SU-DHL-6 (cell line): ENCODE data around the gene MARS1.
"Not testable (repeated sequence)": the region's sequence is repeated elsewhere in the genome, so short reads cannot be mapped to it uniquely, and the experiment has no call there.

ENCODE experiments used
- H2AFZ ChIP-seq: fragments of 200-600 bp; sonication (generic); 2 replicates; pipeline ENCODE4 v1.6.1; 2014; ENCODE audit warnings: low read depth, mild to moderate bottlenecking, moderate library complexity, mixed read lengths, antibody characterized with exemption, low read length; ENCODE audit not compliant: severe bottlenecking
- H3F3A ChIP-seq: fragments of 200-600 bp; shearing (Covaris generic); 2 replicates; pipeline ENCODE4 v1.6.0; 2016; ENCODE audit warnings: antibody characterized with exemption, mild to moderate bottlenecking; ENCODE audit not compliant: insufficient read depth
- H3K27ac ChIP-seq: fragments of 200-600 bp; sonication (generic); 2 replicates; pipeline ENCODE4 v1.5.1; 2016; ENCODE audit warnings: low read depth, mild to moderate bottlenecking, low read length, moderate library complexity, mixed read lengths
- H3K27me3 ChIP-seq: fragments of 200-600 bp; sonication (generic), shearing (Covaris generic); 2 replicates; pipeline ENCODE4 v1.6.0; 2014; ENCODE audit warnings: mild to moderate bottlenecking, low read length
- H3K36me3 ChIP-seq: fragments of 200-600 bp; sonication (generic); 2 replicates; pipeline ENCODE4 v1.6.1; 2014; ENCODE audit warnings: mild to moderate bottlenecking, low read length, mixed read lengths
- H3K4me2 ChIP-seq: fragments of 300-600, 200-600 bp; shearing (Covaris generic), sonication (generic); 2 replicates; pipeline ENCODE4 v1.6.0; 2014; ENCODE audit warnings: low read length, low read depth, mild to moderate bottlenecking; ENCODE audit not compliant: poor library complexity, severe bottlenecking
- H3K4me3 ChIP-seq: fragments of 200-600 bp; sonication (generic); 2 replicates; pipeline ENCODE4 v1.5.1; 2014; ENCODE audit warnings: antibody characterized with exemption, low read length, mild to moderate bottlenecking, mixed read lengths; ENCODE audit not compliant: insufficient read depth, poor library complexity, severe bottlenecking
- H3K79me2 ChIP-seq: fragments of 200-600 bp; sonication (generic); 2 replicates; pipeline ENCODE4 v1.6.1; 2014; ENCODE audit warnings: mild to moderate bottlenecking, low read length, moderate library complexity; ENCODE audit not compliant: insufficient read depth
- H3K9ac ChIP-seq: fragments of 200-600 bp; sonication (generic); 2 replicates; pipeline ENCODE4 v1.7.0; 2014; ENCODE audit warnings: mild to moderate bottlenecking, low read length
- H3K9me2 ChIP-seq: fragments of 200-600 bp; sonication (generic); replicated peaks from 2 replicates; pipeline ENCODE4 v1.6.1; 2014; ENCODE audit warnings: low read length; ENCODE audit not compliant: insufficient read depth
- H3K9me3 ChIP-seq: fragments of 200-600 bp; sonication (generic); 2 replicates; pipeline ENCODE4 v1.6.1; 2014; ENCODE audit warnings: low read length, mixed read lengths; ENCODE audit not compliant: insufficient read depth
- H4K20me1 ChIP-seq: fragments of 200-600 bp; sonication (generic); 2 replicates; pipeline ENCODE4 v1.6.1; 2014; ENCODE audit warnings: low read depth, mild to moderate bottlenecking, antibody characterized with exemption, low read length, moderate library complexity, mixed read lengths
- CTCF ChIP-seq: fragments of 200-600 bp; sonication (generic); IDR thresholded peaks from one replicate; pipeline ENCODE4 v1.5.1; 2017; ENCODE audit warnings: antibody characterized with exemption, mild to moderate bottlenecking, low read length, moderate library complexity; ENCODE audit not compliant: insufficient read depth, poor library complexity, severe bottlenecking
- EZH2phosphoT487 ChIP-seq: fragments of 200-600 bp; sonication (generic), shearing (Covaris generic); conservative IDR thresholded peaks from 2 replicates; pipeline ENCODE4 v1.6.1; 2018; ENCODE audit warnings: mild to moderate bottlenecking, antibody characterized with exemption, low read length, moderate library complexity, mixed read lengths

MARS1 gene

DNA sequence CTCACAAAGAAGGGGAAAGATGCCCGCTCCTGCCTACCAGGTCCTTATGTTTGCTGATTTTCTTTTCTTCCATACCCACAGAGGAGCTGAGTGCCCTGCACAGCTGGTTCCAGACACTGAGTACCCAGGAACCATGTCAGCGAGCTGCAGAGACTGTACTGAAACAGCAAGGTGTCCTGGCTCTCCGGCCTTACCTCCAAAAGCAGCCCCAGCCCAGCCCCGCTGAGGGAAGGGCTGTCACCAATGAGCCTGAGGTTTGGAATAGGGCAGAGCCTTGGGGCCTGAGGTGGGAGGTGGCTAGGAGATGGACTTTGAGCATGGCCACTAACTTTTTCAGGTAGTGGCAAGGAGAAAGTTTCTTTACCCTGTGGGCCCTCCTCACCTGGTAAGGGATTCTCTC is 2.3 kb downstream of the MARS1 start:
- no peaks in the 10 kb centered on the region for H3K9me2 ChIP-seq
- H3K27me3 ChIP-seq, result no peaks in the 10 kb centered on the region
- H4K20me1 ChIP-seq, result no peaks in the 10 kb centered on the region
- no peak overlapping the region for H3K4me3 ChIP-seq
- no peak for TF ChIP-seq EZH2phosphoT487
- H3K4me2 ChIP-seq, result no peak overlapping the region
- no peak overlapping the region for H3K9ac ChIP-seq
- 0 out of 2 replicates have a peak, but pooled peaks cover 5% of the 10 kb centered on the region for H3F3A ChIP-seq
- no peak overlapping the region for H2AFZ ChIP-seq
- peaks cover 16% of the 10 kb centered on the region for H3K36me3 ChIP-seq
- H3K79me2 ChIP-seq, result peaks cover 30% of the 10 kb centered on the region
- no peaks in the 10 kb centered on the region for H3K9me3 ChIP-seq
- H3K27ac ChIP-seq, result no peak overlapping the region

GRCh38 chr12:57491393-57492280 is 3.8 kb downstream of the MARS1 start:
- no peak overlapping the region for H3K27ac ChIP-seq
- no peaks in the 10 kb centered on the region for H3K27me3 ChIP-seq
- peaks cover 30% of the 10 kb centered on the region for H3K79me2 ChIP-seq
- H3F3A ChIP-seq, result 0 out of 2 replicates have a peak, but pooled peaks cover 5% of the 10 kb centered on the region
- H3K4me2 ChIP-seq, result no peak overlapping the region
- no peak overlapping the region for H2AFZ ChIP-seq
- no peak overlapping the region for H3K9ac ChIP-seq
- H3K36me3 ChIP-seq, result peaks cover 16% of the 10 kb centered on the region
- no peaks in the 10 kb centered on the region for H3K9me3 ChIP-seq
- H3K9me2 ChIP-seq, result no peaks in the 10 kb centered on the region
- H4K20me1 ChIP-seq, result no peaks in the 10 kb centered on the region
- peak; percentile 12 for TF ChIP-seq CTCF
- TF ChIP-seq EZH2phosphoT487, result no peak
- no peak overlapping the region for H3K4me3 ChIP-seq

DNA sequence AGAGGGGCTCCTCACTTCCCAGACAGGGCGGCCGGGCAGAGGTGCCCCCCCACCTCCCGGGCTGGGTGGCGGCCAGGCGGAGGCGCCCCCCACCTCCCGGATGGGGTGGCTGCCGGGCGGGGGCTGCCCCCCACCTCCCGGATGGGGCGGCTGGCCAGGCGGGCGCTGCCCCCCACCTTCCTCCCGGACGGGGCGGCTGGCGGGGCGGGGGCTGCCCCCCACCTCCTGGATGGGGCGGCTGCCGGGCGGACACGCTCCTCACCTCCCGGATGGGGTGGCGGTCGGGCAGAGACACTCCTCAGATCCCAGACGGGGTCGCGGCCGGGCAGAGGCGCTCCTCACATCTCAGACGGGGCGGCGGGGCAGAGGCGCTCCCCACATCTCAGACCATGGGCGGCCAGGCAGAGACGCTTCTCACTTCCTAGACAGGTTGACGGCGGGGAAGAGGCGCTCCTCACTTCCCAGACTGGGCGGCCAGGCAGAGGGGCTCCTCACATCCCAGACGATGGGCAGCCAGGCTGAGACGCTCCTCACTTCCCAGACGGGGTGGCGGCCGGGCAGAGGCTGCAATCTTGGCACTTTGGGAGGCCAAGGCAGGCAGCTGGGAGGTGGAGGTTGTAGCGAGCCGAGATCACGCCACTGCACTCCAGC is 7.3 kb downstream of the MARS1 start:
- H3K27ac ChIP-seq, H3K9ac ChIP-seq, H3K4me2 ChIP-seq, H3K27me3 ChIP-seq, H4K20me1 ChIP-seq, H3K79me2 ChIP-seq, H2AFZ ChIP-seq, H3K9me3 ChIP-seq, H3K9me2 ChIP-seq, H3K4me3 ChIP-seq, H3F3A ChIP-seq: not testable (repeated sequence)
- peaks cover 26% of the 10 kb centered on the region for H3K36me3 ChIP-seq

- Histone ChIP-seq H3K36me3 (peaks cover 30% of the 10 kb centered on the region), H3K79me2 (no peaks in the 10 kb centered on the region), H3K27ac (no peak overlapping the region), H2AFZ (no peak overlapping the region), H3K9ac (no peak overlapping the region), H3K9me3 (no peaks in the 10 kb centered on the region), H3K27me3 (no peaks in the 10 kb centered on the region), H3F3A (0 out of 2 replicates have a peak, but pooled peaks cover 5% of the 10 kb centered on the region), H3K4me2 (no peak overlapping the region), H4K20me1 (no peaks in the 10 kb centered on the region), H3K4me3 (no peak overlapping the region), H3K9me2 (no peaks in the 10 kb centered on the region)
- TF ChIP-seq EZH2phosphoT487, result no peak
- TF ChIP-seq CTCF, result no peak
Measured at GRCh38 chr12:57496822-57497221, 9.0 kb downstream of the MARS1 start.
